Hindlimb muscle (tissue), 1 donor: Measurements from ENCODE around the gene ABCG1. TPM values are rescaled to one million over a fixed set of nuclear protein-coding genes. Genes with fewer than 3 reads are reported as not detected.

Experiments
- DNase-seq: peaks from one replicate; pipeline ENCODE4 v3.0.0-alpha.2; 2013
- polyA plus RNA-seq: library from polyadenylated mRNA; unstranded; fragments of 120-200 nt; gene quantifications from one replicate; pipeline ENCODE4 v1.2.1, GENCODE V29; 2013; ENCODE audit not compliant: insufficient read length

The ABCG1 gene
- polyA plus RNA-seq, 1 donor, result 9.8 TPM

GRCh38 chr21:42330380-42331371, 111.7 kb downstream of the ABCG1 start:
- DNase-seq, result no peak

- DNase-seq, result no peak
These were observed 112.7 kb downstream of the ABCG1 start for GRCh38 chr21:42331660-42332059.

- no peak for DNase-seq
These were observed 113.8 kb downstream of the ABCG1 start for GRCh38 chr21:42332557-42333317.

- DNase-seq, result no peak
These were observed 117.1 kb downstream of the ABCG1 start for GRCh38 chr21:42336054-42336453.

- no peak for DNase-seq
These were observed 118.3 kb downstream of the ABCG1 start for GRCh38 chr21:42337276-42337675.

- DNase-seq, result peak; percentile 51
These were observed 119.1 kb downstream of the ABCG1 start for GRCh38 chr21:42337830-42338728.

GRCh38 chr21:42338729-42339715, 120.1 kb downstream of the ABCG1 start:
- no peak for DNase-seq

GRCh38 chr21:42340187-42341050, 121.5 kb downstream of the ABCG1 start:
- no peak for DNase-seq

GRCh38 chr21:42341776-42342542, 123.0 kb downstream of the ABCG1 start:
- DNase-seq, result no peak

- no peak for DNase-seq
These were observed 124.2 kb downstream of the ABCG1 start for GRCh38 chr21:42343101-42343500.

- no peak for DNase-seq
These were observed 124.6 kb downstream of the ABCG1 start for GRCh38 chr21:42343556-42343955.

- no peak for DNase-seq
These were observed 125.1 kb downstream of the ABCG1 start for GRCh38 chr21:42343963-42344510.

- DNase-seq, result no peak
These were observed 125.7 kb downstream of the ABCG1 start for GRCh38 chr21:42344631-42345030.

GRCh38 chr21:42346441-42346840, 127.5 kb downstream of the ABCG1 start:
- no peak for DNase-seq

Other genes with a start within 250 kb of the ABCG1 start
- 4.7 TPM for gene ZBTB21, start 208.8 kb upstream of the ABCG1 start, polyA plus RNA-seq
- gene UMODL1, start 147.8 kb upstream of the ABCG1 start, polyA plus RNA-seq, result not detected
- 1.7 TPM for gene TFF3, start 96.3 kb downstream of the ABCG1 start, polyA plus RNA-seq
- gene TFF2, start 131.9 kb downstream of the ABCG1 start, polyA plus RNA-seq, result not detected
- gene TFF1, start 147.4 kb downstream of the ABCG1 start, polyA plus RNA-seq, result not detected
- not detected for gene TMPRSS3, start 176.9 kb downstream of the ABCG1 start, polyA plus RNA-seq
- not detected for gene UBASH3A, start 184.8 kb downstream of the ABCG1 start, polyA plus RNA-seq